ENCODE measurements around the gene ZNF471.

GRCh38 chr19:56572589-56572988, 64.9 kb downstream of the ZNF471 start:
- TF ChIP-seq, protein P1, sequence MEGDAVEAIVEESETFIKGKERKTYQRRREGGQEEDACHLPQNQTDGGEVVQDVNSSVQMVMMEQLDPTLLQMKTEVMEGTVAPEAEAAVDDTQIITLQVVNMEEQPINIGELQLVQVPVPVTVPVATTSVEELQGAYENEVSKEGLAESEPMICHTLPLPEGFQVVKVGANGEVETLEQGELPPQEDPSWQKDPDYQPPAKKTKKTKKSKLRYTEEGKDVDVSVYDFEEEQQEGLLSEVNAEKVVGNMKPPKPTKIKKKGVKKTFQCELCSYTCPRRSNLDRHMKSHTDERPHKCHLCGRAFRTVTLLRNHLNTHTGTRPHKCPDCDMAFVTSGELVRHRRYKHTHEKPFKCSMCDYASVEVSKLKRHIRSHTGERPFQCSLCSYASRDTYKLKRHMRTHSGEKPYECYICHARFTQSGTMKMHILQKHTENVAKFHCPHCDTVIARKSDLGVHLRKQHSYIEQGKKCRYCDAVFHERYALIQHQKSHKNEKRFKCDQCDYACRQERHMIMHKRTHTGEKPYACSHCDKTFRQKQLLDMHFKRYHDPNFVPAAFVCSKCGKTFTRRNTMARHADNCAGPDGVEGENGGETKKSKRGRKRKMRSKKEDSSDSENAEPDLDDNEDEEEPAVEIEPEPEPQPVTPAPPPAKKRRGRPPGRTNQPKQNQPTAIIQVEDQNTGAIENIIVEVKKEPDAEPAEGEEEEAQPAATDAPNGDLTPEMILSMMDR (IDR thresholded peaks at IDR 0.05) = no peak
- TF ChIP-seq POLR2A (IDR thresholded peaks at IDR 0.05) = no peak
